ENCODE results near the gene JUN.

DNA sequence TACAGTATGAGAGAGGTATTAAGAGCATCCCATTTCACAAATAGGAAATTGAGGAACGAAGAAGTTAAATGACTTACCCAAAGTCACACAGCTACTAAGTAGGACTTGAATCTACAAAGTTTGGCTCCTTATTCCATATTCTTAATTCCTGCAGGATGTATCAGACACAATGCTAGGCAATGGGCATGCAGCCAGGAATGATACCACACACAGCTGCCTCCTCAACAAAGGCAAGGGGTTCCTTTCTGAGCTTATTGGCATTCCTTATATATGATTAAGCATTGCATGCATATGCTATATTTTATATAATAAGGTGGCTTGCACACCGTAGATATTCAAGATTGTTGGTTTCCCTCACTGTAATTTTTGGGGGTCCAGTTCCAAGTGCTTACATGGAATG is 34.2 kb upstream of the JUN start:
- TF ChIP-seq, protein P1, sequence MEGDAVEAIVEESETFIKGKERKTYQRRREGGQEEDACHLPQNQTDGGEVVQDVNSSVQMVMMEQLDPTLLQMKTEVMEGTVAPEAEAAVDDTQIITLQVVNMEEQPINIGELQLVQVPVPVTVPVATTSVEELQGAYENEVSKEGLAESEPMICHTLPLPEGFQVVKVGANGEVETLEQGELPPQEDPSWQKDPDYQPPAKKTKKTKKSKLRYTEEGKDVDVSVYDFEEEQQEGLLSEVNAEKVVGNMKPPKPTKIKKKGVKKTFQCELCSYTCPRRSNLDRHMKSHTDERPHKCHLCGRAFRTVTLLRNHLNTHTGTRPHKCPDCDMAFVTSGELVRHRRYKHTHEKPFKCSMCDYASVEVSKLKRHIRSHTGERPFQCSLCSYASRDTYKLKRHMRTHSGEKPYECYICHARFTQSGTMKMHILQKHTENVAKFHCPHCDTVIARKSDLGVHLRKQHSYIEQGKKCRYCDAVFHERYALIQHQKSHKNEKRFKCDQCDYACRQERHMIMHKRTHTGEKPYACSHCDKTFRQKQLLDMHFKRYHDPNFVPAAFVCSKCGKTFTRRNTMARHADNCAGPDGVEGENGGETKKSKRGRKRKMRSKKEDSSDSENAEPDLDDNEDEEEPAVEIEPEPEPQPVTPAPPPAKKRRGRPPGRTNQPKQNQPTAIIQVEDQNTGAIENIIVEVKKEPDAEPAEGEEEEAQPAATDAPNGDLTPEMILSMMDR (IDR thresholded peaks at IDR 0.05), result no peak
- no peak for TF ChIP-seq POLR2A (IDR thresholded peaks at IDR 0.05)

Measured in adrenal gland (tissue), 5 donors.